ENCODE measurements around the gene DDX42. TPM values are rescaled to one million over a fixed set of nuclear protein-coding genes. Genes with fewer than 3 reads are reported as not detected.

Gene DDX42
- total RNA-seq, 3 donors from 2014 or later, result 86.1 to 137 (median 89.9) TPM

GRCh38 chr17:63805591-63805990, 31.6 kb downstream of the DDX42 start:
- intact Hi-C loops (cut with DNase I, micrococcal nuclease), result no loop called here
- ATAC-seq, result no peak
- no peak for TF ChIP-seq CTCF (IDR thresholded peaks at IDR 0.05)
- Histone ChIP-seq H3K4me3 (no peak overlapping the region), H3K4me1 (ENCODE audit: low read depth) (no peaks in the 10 kb centered on the region), H3K9me3 (no peaks in the 10 kb centered on the region), H3K36me3 (ENCODE audit: low read depth) (peaks cover 7% of the 10 kb centered on the region)
- no peak for DNase-seq

- DNase-seq (no peak), ATAC-seq (no peak)
- peaks cover 29% of the 10 kb centered on the region for H3K36me3 ChIP-seq (ENCODE audit: low read depth)
- H3K9me3 ChIP-seq, result no peaks in the 10 kb centered on the region
- intact Hi-C loops (cut with DNase I, micrococcal nuclease), result no loop called here
- H3K4me3 ChIP-seq, result no peak overlapping the region
- no peaks in the 10 kb centered on the region for H3K4me1 ChIP-seq (ENCODE audit: low read depth)
- no peak for TF ChIP-seq CTCF (IDR thresholded peaks at IDR 0.05)
These were observed 36.0 kb downstream of the DDX42 start for GRCh38 chr17:63809970-63810369.

DNA sequence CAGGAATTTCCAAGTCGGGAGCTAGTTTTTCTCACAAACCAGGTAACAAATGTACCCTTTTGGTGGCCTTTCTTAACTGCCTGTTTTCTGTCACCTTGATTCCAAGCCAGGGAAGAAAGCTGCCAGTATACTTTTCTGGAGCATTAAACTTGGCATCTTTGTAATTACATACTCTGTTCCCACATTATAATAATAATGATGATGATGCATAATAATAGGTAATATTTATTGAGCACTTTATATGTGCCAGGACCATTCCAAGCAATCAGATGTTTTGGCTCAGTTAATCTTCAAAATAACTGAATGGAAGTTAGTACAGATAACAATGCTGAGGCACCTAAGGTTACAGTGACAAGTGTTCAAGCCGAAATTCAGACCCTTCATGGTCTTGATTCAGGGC, 42.2 kb downstream of the DDX42 start:
- intact Hi-C loops (cut with DNase I, micrococcal nuclease), result no loop called here
- no peaks in the 10 kb centered on the region for H3K9me3 ChIP-seq
- H3K36me3 ChIP-seq (ENCODE audit: low read depth), result peaks cover 36% of the 10 kb centered on the region
- ATAC-seq (no peak), DNase-seq (no peak)
- H3K4me1 ChIP-seq (ENCODE audit: low read depth), result peaks cover 3% of the 10 kb centered on the region
- H3K4me3 ChIP-seq, result no peak overlapping the region
- TF ChIP-seq CTCF (IDR thresholded peaks at IDR 0.05), result no peak

DNA sequence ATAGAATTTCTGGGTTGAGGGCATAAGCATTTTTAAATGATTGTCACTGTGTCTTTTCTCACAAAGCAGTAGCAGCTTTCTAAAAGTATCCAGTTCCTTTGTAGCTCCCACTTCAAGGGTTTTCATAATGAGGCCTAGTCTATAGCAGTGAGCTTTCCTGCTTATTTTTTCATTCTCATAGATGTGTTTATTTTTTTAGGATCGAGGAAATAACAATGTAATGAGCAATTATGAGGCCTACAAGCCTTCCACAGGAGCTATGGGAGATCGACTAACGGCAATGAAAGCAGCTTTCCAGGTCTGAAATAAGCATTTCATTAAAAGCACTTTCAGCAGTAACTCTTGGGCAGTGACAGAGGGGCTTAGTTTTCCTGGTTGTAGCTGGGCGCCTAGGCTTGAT, 42.7 kb downstream of the DDX42 start:
- intact Hi-C loops (cut with DNase I, micrococcal nuclease), result no loop called here
- Histone ChIP-seq H3K36me3 (ENCODE audit: low read depth) (peaks cover 33% of the 10 kb centered on the region), H3K9me3 (no peaks in the 10 kb centered on the region)

DNA sequence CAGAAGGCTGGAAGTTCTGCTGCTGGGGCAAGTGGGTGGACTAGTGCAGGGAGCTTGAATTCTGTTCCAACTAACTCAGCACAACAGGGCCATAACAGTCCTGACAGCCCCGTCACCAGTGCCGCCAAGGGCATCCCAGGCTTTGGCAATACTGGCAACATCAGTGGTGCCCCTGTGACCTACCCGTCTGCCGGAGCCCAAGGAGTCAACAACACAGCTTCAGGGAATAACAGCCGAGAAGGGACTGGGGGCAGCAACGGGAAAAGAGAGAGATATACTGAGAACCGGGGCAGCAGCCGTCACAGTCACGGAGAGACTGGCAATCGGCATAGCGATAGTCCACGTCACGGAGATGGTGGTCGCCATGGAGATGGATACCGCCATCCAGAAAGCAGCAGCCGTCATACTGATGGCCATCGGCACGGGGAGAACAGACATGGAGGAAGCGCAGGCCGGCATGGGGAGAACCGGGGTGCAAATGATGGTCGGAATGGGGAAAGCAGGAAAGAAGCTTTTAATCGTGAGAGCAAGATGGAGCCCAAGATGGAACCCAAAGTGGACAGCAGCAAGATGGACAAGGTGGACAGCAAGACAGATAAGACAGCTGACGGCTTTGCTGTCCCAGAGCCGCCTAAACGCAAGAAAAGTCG, 43.9 kb downstream of the DDX42 start:
- H3K4me3 ChIP-seq, result no peak overlapping the region
- ATAC-seq (no peak), DNase-seq (no peak)
- peaks cover 27% of the 10 kb centered on the region for H3K36me3 ChIP-seq (ENCODE audit: low read depth)
- peaks cover 3% of the 10 kb centered on the region for H3K4me1 ChIP-seq (ENCODE audit: low read depth)
- intact Hi-C loops (cut with DNase I, micrococcal nuclease), result no loop called here
- TF ChIP-seq CTCF (IDR thresholded peaks at IDR 0.05), result no peak
- H3K9me3 ChIP-seq, result no peaks in the 10 kb centered on the region

More for the DNA sequence above, 42.7 kb downstream of the DDX42 start:
- ATAC-seq, result no peak
- peaks cover 3% of the 10 kb centered on the region for H3K4me1 ChIP-seq (ENCODE audit: low read depth)
- DNase-seq, result no peak
- no peak overlapping the region for H3K4me3 ChIP-seq
- TF ChIP-seq CTCF (IDR thresholded peaks at IDR 0.05), result no peak

GRCh38 chr17:63819131-63819530, 45.2 kb downstream of the DDX42 start:
- peaks cover 27% of the 10 kb centered on the region for H3K36me3 ChIP-seq (ENCODE audit: low read depth)
- no peak for TF ChIP-seq CTCF (IDR thresholded peaks at IDR 0.05)
- ATAC-seq (peak; percentile 40), DNase-seq (no peak)
- intact Hi-C loops (cut with DNase I, micrococcal nuclease), result no loop called here
- H3K4me1 ChIP-seq (ENCODE audit: low read depth), result peaks cover 3% of the 10 kb centered on the region
- H3K4me3 ChIP-seq, result no peak overlapping the region
- H3K9me3 ChIP-seq, result no peaks in the 10 kb centered on the region
